Measurements from ENCODE around the gene ITFG2.

Gene ITFG2

GRCh38 chr12:2836574-2836973 lies 24.1 kb downstream of the ITFG2 start:
- Mint-ChIP-seq H3K4me3 (no peak overlapping the region), H3K4me1 (peaks cover 52% of the 10 kb centered on the region), H3K36me3 (ENCODE audit: low read depth) (peaks cover 27% of the 10 kb centered on the region), H3K27ac (no peak overlapping the region), H3K9me3 (no peaks in the 10 kb centered on the region), H3K27me3 (ENCODE audit: low read depth, poor library complexity) (peaks cover 6% of the 10 kb centered on the region)
- DNase-seq, result no peak
- TF ChIP-seq CTCF (IDR thresholded peaks at IDR 0.05), result no peak

DNA sequence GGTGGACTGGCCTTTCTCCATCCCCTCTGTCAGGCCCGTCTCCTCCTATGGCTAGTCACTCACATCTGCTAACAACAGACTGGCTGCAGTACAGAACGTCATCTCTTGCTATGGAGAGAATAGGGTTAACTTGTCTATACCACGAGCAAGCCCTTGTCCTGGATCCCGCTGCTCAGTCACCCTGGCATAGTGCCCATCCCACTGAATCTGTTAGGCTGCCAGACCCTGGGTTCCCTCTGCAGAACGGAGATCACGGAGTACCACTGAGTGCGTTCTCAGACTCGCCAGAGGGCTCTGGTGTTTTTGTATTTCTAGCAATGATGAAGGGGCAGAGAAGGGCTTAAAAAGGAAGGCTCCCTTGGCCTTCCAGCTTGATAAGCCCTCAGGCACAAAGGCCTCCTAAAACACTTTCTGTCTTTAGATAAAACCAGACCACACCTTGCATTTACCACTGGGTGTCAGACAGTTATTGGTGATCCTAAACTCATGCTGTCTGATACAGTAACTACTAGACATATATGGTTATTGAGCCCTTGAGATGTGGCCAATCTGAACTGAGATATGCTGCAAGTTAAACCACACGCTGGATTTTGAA lies 28.7 kb downstream of the ITFG2 start:
- H3K4me3 Mint-ChIP-seq, result no peak overlapping the region
- H3K27me3 Mint-ChIP-seq (ENCODE audit: low read depth, poor library complexity), result peaks cover 14% of the 10 kb centered on the region
- H3K27ac Mint-ChIP-seq, result no peak overlapping the region
- H3K4me1 Mint-ChIP-seq, result peaks cover 29% of the 10 kb centered on the region
- no peak for TF ChIP-seq CTCF (IDR thresholded peaks at IDR 0.05)
- DNase-seq, result no peak
- H3K36me3 Mint-ChIP-seq (ENCODE audit: low read depth), result peaks cover 26% of the 10 kb centered on the region
- no peaks in the 10 kb centered on the region for H3K9me3 Mint-ChIP-seq

DNA sequence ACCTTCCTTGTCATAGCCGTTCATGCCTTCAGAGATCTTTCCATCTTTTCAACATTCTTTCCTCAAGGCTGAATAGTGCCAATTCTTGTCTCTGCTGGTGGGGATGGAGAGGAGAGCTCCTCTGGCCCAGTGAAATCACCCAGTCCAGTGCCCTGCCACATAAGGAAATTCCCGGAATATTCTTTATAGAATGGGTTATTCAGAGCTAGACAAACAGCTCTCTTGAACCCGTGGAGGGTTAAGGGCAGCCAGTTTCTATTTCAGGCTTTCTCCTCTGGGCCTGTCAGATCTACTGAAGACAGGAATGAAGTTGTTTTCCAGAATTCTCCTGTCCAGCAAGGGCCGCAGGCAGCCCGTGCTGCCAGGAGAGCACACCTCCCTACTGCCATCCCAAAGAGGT lies 30.5 kb downstream of the ITFG2 start:
- H3K36me3 Mint-ChIP-seq (ENCODE audit: low read depth), result peaks cover 25% of the 10 kb centered on the region
- no peak for TF ChIP-seq CTCF (IDR thresholded peaks at IDR 0.05)
- no peaks in the 10 kb centered on the region for H3K9me3 Mint-ChIP-seq
- H3K27ac Mint-ChIP-seq, result no peak overlapping the region
- H3K4me3 Mint-ChIP-seq, result no peak overlapping the region
- peaks cover 45% of the 10 kb centered on the region for H3K4me1 Mint-ChIP-seq
- H3K27me3 Mint-ChIP-seq (ENCODE audit: low read depth, poor library complexity), result peaks cover 11% of the 10 kb centered on the region
- DNase-seq, result no peak

GRCh38 chr12:2844786-2845185 lies 32.3 kb downstream of the ITFG2 start:
- no peak for DNase-seq
- peaks cover 50% of the 10 kb centered on the region for H3K4me1 Mint-ChIP-seq
- H3K27ac Mint-ChIP-seq, result peak overlapping the region; percentile 36
- no peak for TF ChIP-seq CTCF (IDR thresholded peaks at IDR 0.05)
- H3K9me3 Mint-ChIP-seq, result no peaks in the 10 kb centered on the region
- H3K36me3 Mint-ChIP-seq (ENCODE audit: low read depth), result peaks cover 17% of the 10 kb centered on the region
- peaks cover 14% of the 10 kb centered on the region for H3K27me3 Mint-ChIP-seq (ENCODE audit: low read depth, poor library complexity)
- peak overlapping the region; percentile 9 for H3K4me3 Mint-ChIP-seq

GRCh38 chr12:2845280-2845679 lies 32.8 kb downstream of the ITFG2 start:
- no peak overlapping the region for H3K27ac Mint-ChIP-seq
- no peaks in the 10 kb centered on the region for H3K9me3 Mint-ChIP-seq
- peaks cover 11% of the 10 kb centered on the region for H3K27me3 Mint-ChIP-seq (ENCODE audit: low read depth, poor library complexity)
- H3K4me3 Mint-ChIP-seq, result no peak overlapping the region
- no peak for TF ChIP-seq CTCF (IDR thresholded peaks at IDR 0.05)
- H3K4me1 Mint-ChIP-seq, result peaks cover 54% of the 10 kb centered on the region
- H3K36me3 Mint-ChIP-seq (ENCODE audit: low read depth), result peaks cover 14% of the 10 kb centered on the region
- DNase-seq, result peak; percentile 51

GRCh38 chr12:2851931-2852330 lies 39.5 kb downstream of the ITFG2 start:
- peaks cover 56% of the 10 kb centered on the region for H3K4me1 Mint-ChIP-seq
- peaks cover 5% of the 10 kb centered on the region for H3K36me3 Mint-ChIP-seq (ENCODE audit: low read depth)
- no peak overlapping the region for H3K27ac Mint-ChIP-seq
- H3K9me3 Mint-ChIP-seq, result no peaks in the 10 kb centered on the region
- H3K4me3 Mint-ChIP-seq, result no peak overlapping the region
- no peak for DNase-seq
- H3K27me3 Mint-ChIP-seq (ENCODE audit: low read depth, poor library complexity), result peaks cover 19% of the 10 kb centered on the region
- no peak for TF ChIP-seq CTCF (IDR thresholded peaks at IDR 0.05)

All from nephron progenitor cell (in vitro differentiated cells).